IMR-90 (cell line): ENCODE data around the gene PCBP1. TPM values are rescaled to one million over a fixed set of nuclear protein-coding genes. Genes with fewer than 3 reads are reported as not detected.
A peak's percentile ranks its signal among the peaks of the same experiment; 100 is the strongest.

Source experiments
- ATAC-seq: fragments of 200-7000 bp; cut with Tn5 transposase; 2 replicates; pipeline ENCODE4 v1.9.1; 2020; ENCODE audit warnings: low read depth, mild to moderate bottlenecking, moderate library complexity
- BruUV-seq: library from RNA; stranded (reverse); fragments of 400-500 nt; replicated peaks from 2 replicates; lab custom pipeline; 2021; lab: Mats Ljungman, UMichigan
- CTCF ChIA-PET: fragments of 300-600 bp; formaldehyde crosslinking; extraction: SDS; loops from one replicate; lab custom pipeline; 2021; ENCODE audit warnings: antibody characterized with exemption; lab: Yijun Ruan, JAX
- POLR2A ChIA-PET: fragments of 300-600 bp; sonication (Branson Sonifier 250); formaldehyde crosslinking; loops from one replicate; lab custom pipeline; 2022; ENCODE audit warnings: antibody characterized with exemption; ENCODE audit not compliant: unreplicated experiment; lab: Charles Lee
- DNase-seq: peaks from one replicate; pipeline ENCODE4 v3.0.0; 2013
- H2AFZ ChIP-seq: replicated peaks from 2 replicates; pipeline ENCODE3; 2013; ENCODE audit warnings: low read length, mild to moderate bottlenecking; ENCODE audit not compliant: poor library complexity
- H2AK5ac ChIP-seq: 2 replicates; pipeline ENCODE4 v1.6.1; 2013; ENCODE audit warnings: low read depth, low read length, inconsistent platforms
- H2AK9ac ChIP-seq: replicated peaks from 2 replicates; pipeline ENCODE3; 2013; ENCODE audit warnings: mild to moderate bottlenecking, low read depth, low read length, moderate library complexity; ENCODE audit not compliant: poor library complexity
- H2BK120ac ChIP-seq: 2 replicates; pipeline ENCODE4 v1.6.1; 2013; ENCODE audit warnings: low read depth, low read length, inconsistent platforms
- H2BK15ac ChIP-seq: 3 replicates; pipeline ENCODE4 v1.6.1; 2013; ENCODE audit warnings: low read depth, low read length, inconsistent platforms
- H2BK20ac ChIP-seq: 2 replicates; pipeline ENCODE4 v1.6.1; 2013; ENCODE audit warnings: low read depth, mild to moderate bottlenecking, inconsistent platforms, low read length, moderate library complexity
- H2BK5ac ChIP-seq: 2 replicates; pipeline ENCODE4 v1.6.1; 2013; ENCODE audit warnings: mild to moderate bottlenecking, low read depth, low read length, inconsistent platforms; ENCODE audit not compliant: poor library complexity, severe bottlenecking
- H3K14ac ChIP-seq: replicated peaks from 2 replicates; pipeline ENCODE4 v1.6.1; 2013; ENCODE audit warnings: low read depth, low read length, inconsistent platforms
- H3K18ac ChIP-seq: 2 replicates; pipeline ENCODE4 v1.6.1; 2013; ENCODE audit warnings: low read depth, low read length, control low read depth
- H3K23ac ChIP-seq: 2 replicates; pipeline ENCODE4 v1.6.1; 2013; ENCODE audit warnings: low read depth, low read length, inconsistent platforms
- H3K27ac ChIP-seq: 2 replicates; pipeline ENCODE4 v1.5.1; 2013; ENCODE audit warnings: mild to moderate bottlenecking, control low read depth, low read length; ENCODE audit not compliant: insufficient read depth
- H3K27me3 ChIP-seq: 2 replicates; pipeline ENCODE4 v1.6.1; 2013; ENCODE audit warnings: low read length; ENCODE audit not compliant: control insufficient read depth, insufficient read depth
- H3K36me3 ChIP-seq: 2 replicates; pipeline ENCODE4 v1.6.1; 2013; ENCODE audit warnings: low read length, mixed read lengths; ENCODE audit not compliant: control insufficient read depth, insufficient read depth
- H3K4ac ChIP-seq: 2 replicates; pipeline ENCODE4 v1.6.1; 2013; ENCODE audit warnings: low read depth, low read length, inconsistent platforms
- H3K4me1 ChIP-seq: 2 replicates; pipeline ENCODE4 v1.6.1; 2013; ENCODE audit warnings: low read length, mixed read lengths; ENCODE audit not compliant: control insufficient read depth, insufficient read depth
- H3K4me2 ChIP-seq: 2 replicates; pipeline ENCODE4 v1.6.1; 2013; ENCODE audit warnings: low read depth, mild to moderate bottlenecking, control low read depth, low read length, moderate library complexity
- H3K4me3 ChIP-seq: 2 replicates; pipeline ENCODE4 v1.5.1; 2013; ENCODE audit warnings: low read depth, mild to moderate bottlenecking, control low read depth, low read length, moderate library complexity; ENCODE audit not compliant: insufficient read depth
- H3K56ac ChIP-seq: 2 replicates; pipeline ENCODE4 v1.6.1; 2013; ENCODE audit warnings: low read length, inconsistent platforms; ENCODE audit not compliant: insufficient read depth; ENCODE audit errors: extremely low read depth
- H3K79me1 ChIP-seq, 2 experiments: 2 replicates each; pipeline ENCODE4 v1.6.1; 2013; ENCODE audit warnings: low read length in 2 of 2, inconsistent platforms in 1 of 2, low read depth in 1 of 2
- H3K9ac ChIP-seq: 2 replicates; pipeline ENCODE4 v1.6.1; 2013; ENCODE audit warnings: low read depth, low read length, control low read depth
- H3K9me1 ChIP-seq: 2 replicates; pipeline ENCODE4 v1.6.1; 2013; ENCODE audit warnings: low read length, inconsistent platforms; ENCODE audit not compliant: insufficient read depth
- H3K9me3 ChIP-seq: 2 replicates; pipeline ENCODE4 v1.6.1; 2013; ENCODE audit warnings: low read length; ENCODE audit not compliant: control insufficient read depth, insufficient read depth
- H4K20me1 ChIP-seq: 2 replicates; pipeline ENCODE4 v1.6.1; 2013; ENCODE audit warnings: low read length, inconsistent platforms; ENCODE audit not compliant: insufficient read depth
- H4K5ac ChIP-seq: 2 replicates; pipeline ENCODE4 v1.6.1; 2013; ENCODE audit warnings: mild to moderate bottlenecking, low read depth, low read length, control low read depth
- H4K8ac ChIP-seq, 2 experiments: 2 replicates each; pipeline ENCODE4 v1.6.1; 2013; ENCODE audit warnings: low read depth in 2 of 2, low read length in 2 of 2, control low read depth in 1 of 2, inconsistent platforms in 1 of 2
- H4K91ac ChIP-seq: 2 replicates; pipeline ENCODE4 v1.6.1; 2013; ENCODE audit warnings: low read depth, low read length, inconsistent platforms; ENCODE audit not compliant: insufficient read depth
- BHLHE40 ChIP-seq: fragments of 150-350 bp; IDR thresholded peaks from 2 replicates; pipeline ENCODE4 v1.6.1; 2016; ENCODE audit warnings: mild to moderate bottlenecking, low read depth, low read length
- ELK1 ChIP-seq: fragments of 150-350 bp; IDR thresholded peaks from 2 replicates; pipeline ENCODE4 v1.6.1; 2016; ENCODE audit warnings: low read depth, mild to moderate bottlenecking, low read length, moderate library complexity, borderline replicate concordance
- MAZ ChIP-seq: IDR thresholded peaks from 2 replicates; pipeline ENCODE4 v1.6.1; 2012; ENCODE audit warnings: low read depth, mild to moderate bottlenecking, low read length, improper control_type of control experiment, moderate library complexity, borderline replicate concordance
- MXI1 ChIP-seq: IDR thresholded peaks from 2 replicates; pipeline ENCODE4 v1.6.1; 2012; ENCODE audit warnings: low read depth, mild to moderate bottlenecking, low read length, moderate library complexity, borderline replicate concordance
- RCOR1 ChIP-seq: IDR thresholded peaks from 2 replicates; pipeline ENCODE4 v1.6.1; 2012; ENCODE audit warnings: mild to moderate bottlenecking, low read length, improper control_type of control experiment; ENCODE audit not compliant: insufficient replicate concordance
- RFX5 ChIP-seq: IDR thresholded peaks from 2 replicates; pipeline ENCODE4 v1.8.0; 2012; ENCODE audit warnings: low read depth, mild to moderate bottlenecking, low read length, moderate library complexity
- whole genome bisulfite sequencing, 2 experiments: methylation state at CpG; one replicate each; pipeline versions ENCODE4 v1.1.5 to v1.1.7; 2013; ENCODE audit warnings: missing lambda C conversion rate in 2 of 2; ENCODE audit not compliant: insufficient read length in 1 of 2; ENCODE audit errors: extremely low coverage in 2 of 2; 5-methylcytosine and 5-hydroxymethylcytosine counted together
- dilution Hi-C: fragments of 300-500 bp; cut with HindIII; formaldehyde crosslinking; loops from one replicate; pipeline ENCODE4 v1.14.3; 2018; ENCODE audit warnings: low sequenced_read_pairs; ENCODE audit not compliant: unreplicated experiment
- in situ Hi-C: fragments of 300-500 bp; cut with MboI; formaldehyde crosslinking; loops from 3 replicates; pipeline ENCODE4 v1.14.3; 2019; ENCODE audit warnings: low sequenced_read_pairs, inconsistent platforms, mixed read lengths
- intact Hi-C: fragments of 100-400 bp; cut with micrococcal nuclease; formaldehyde crosslinking; loops from 2 replicates; pipeline ENCODE4 v1.10.0; 2022
- polyA plus RNA-seq, 3 experiments: library from polyadenylated mRNA; depleted of rRNA; stranded (reverse); fragments of >200 nt; gene quantifications; 2 replicates each; pipeline ENCODE4 v1.2.3, GENCODE V29; 2012; ENCODE audit warnings: low replicate concordance in 1 of 3
- total RNA-seq: library from RNA; depleted of rRNA; stranded (reverse); fragments of >200 nt; gene quantifications from 2 replicates; pipeline ENCODE4 v1.2.3, GENCODE V29; 2012

Gene PCBP1
- total and polyA plus RNA-seq, 2 of the 4 experiments (the other 2 are of a cell fraction) = 33.7 to 166 TPM

- in situ Hi-C loops (no loop called here), dilution Hi-C loops (no loop called here), intact Hi-C loops (loop anchor here (1.0 to 10.0 kb wide), 4 partner anchors 48 to 364 kb away; partner anchors contain the start of gene TIA1)
- BruUV-seq = no TSS peak
- no peak for ATAC-seq
- CTCF ChIA-PET = interaction anchor here (1.2 to 1.3 kb wide), 2 partner anchors 44 to 54 kb away, joined by 3 to 4 read pairs; no protein-coding TSS in a partner anchor
- H3K27ac ChIP-seq = peak overlapping the region; percentile 99
- H4K8ac ChIP-seq = peak overlapping the region; percentile 99 to 100
- peaks cover 10% of the 10 kb centered on the region for H4K20me1 ChIP-seq
- peak overlapping the region; percentile 99 for H3K4ac ChIP-seq
- no peaks in the 10 kb centered on the region for H3K27me3 ChIP-seq
- peak overlapping the region; percentile 97 for H4K91ac ChIP-seq
- no peaks in the 10 kb centered on the region for H3K9me3 ChIP-seq
- H2BK120ac ChIP-seq = peak overlapping the region; percentile 77
- H3K4me1 ChIP-seq = peaks cover 6% of the 10 kb centered on the region
- no peak overlapping the region for H2BK20ac ChIP-seq
- H3K4me2 ChIP-seq = peak overlapping the region; percentile 97
- peak overlapping the region; percentile 95 for H3K4me3 ChIP-seq
- H2BK5ac ChIP-seq = peak overlapping the region; percentile 95
- H2BK15ac ChIP-seq = peak overlapping the region; percentile 8; the same call in 1 of the 3 replicates
- H3K23ac ChIP-seq = peak overlapping the region; percentile 98
- H3K56ac ChIP-seq = peak overlapping the region; percentile 98
- H3K9me1 ChIP-seq = peaks cover 14% of the 10 kb centered on the region
- DNase-seq = no peak
- peak overlapping the region; percentile 68 for H3K18ac ChIP-seq
- no CpG with 5 or more reads among the region's 8 CpGs for WGBS, 2 experiments
- H3K36me3 ChIP-seq = peaks cover 16% of the 10 kb centered on the region
- POLR2A ChIA-PET = interaction anchor here (0.7 to 1.3 kb wide), 6 partner anchors 9 to 174 kb away, joined by 3 to 14 read pairs (median 4); partner anchors contain the start of gene MXD1
- H3K79me1 ChIP-seq = peaks cover 19 to 56% of the 10 kb centered on the region in 2 experiments
- no peak overlapping the region for H2AFZ ChIP-seq
- peak overlapping the region; percentile 99 for H3K14ac ChIP-seq
- peak overlapping the region; percentile 100 for H2AK5ac ChIP-seq
- H3K9ac ChIP-seq = peak overlapping the region; percentile 100
- peak overlapping the region; percentile 99 for H2AK9ac ChIP-seq
- peak overlapping the region; percentile 98 for H4K5ac ChIP-seq
- no peak for TF ChIP-seq RCOR1
- TF ChIP-seq ELK1 = no peak
- TF ChIP-seq RFX5 = no peak
- no peak for TF ChIP-seq BHLHE40
- TF ChIP-seq MAZ = no peak
- TF ChIP-seq MXI1 = no peak
These were observed 1.4 kb downstream of the PCBP1 start for GRCh38 chr2:70088598-70089219.
